Chondrocyte (in vitro differentiated cells): Measurements from ENCODE around the gene PRB4. TPM values are rescaled to one million over a fixed set of nuclear protein-coding genes. Genes with fewer than 3 reads are reported as not detected.

Experiments used
- DNase-seq: peaks from one replicate; pipeline ENCODE4 v3.0.0; 2021; ENCODE audit warnings: mixed read lengths, low spot score
- H3K27ac Mint-ChIP-seq: one replicate; pipeline ENCODE4 v1.8.0; 2021; ENCODE audit warnings: mild to moderate bottlenecking, moderate library complexity, mixed read lengths; ENCODE audit not compliant: unreplicated experiment
- H3K27me3 Mint-ChIP-seq: 2 replicates; pipeline ENCODE4 v1.8.0; 2021; ENCODE audit warnings: low read depth, mixed read lengths
- H3K36me3 Mint-ChIP-seq: 2 replicates; pipeline ENCODE4 v1.8.0; 2021; ENCODE audit warnings: low read depth, mixed read lengths
- H3K4me1 Mint-ChIP-seq: 2 replicates; pipeline ENCODE4 v1.8.0; 2021; ENCODE audit warnings: low read depth, mild to moderate bottlenecking, mixed read lengths
- H3K4me3 Mint-ChIP-seq: one replicate; pipeline ENCODE4 v1.8.0; 2021; ENCODE audit warnings: mild to moderate bottlenecking, moderate library complexity, mixed read lengths; ENCODE audit not compliant: unreplicated experiment
- H3K9me3 Mint-ChIP-seq: 2 replicates; pipeline ENCODE4 v1.8.0; 2021; ENCODE audit warnings: low read depth, mixed read lengths
- total RNA-seq: library from RNA; stranded (reverse); gene quantifications from 3 replicates; pipeline ENCODE4 v1.2.1, GENCODE V29; 2021
- TF ChIP-seq, protein P1 (sequence below): fragments of 200-600 bp; sonication (generic); IDR thresholded peaks from 2 replicates; pipeline ENCODE4 v1.5.0; 2021; ENCODE audit warnings: antibody characterized with exemption, mild to moderate bottlenecking, moderate library complexity

Gene PRB4
- total RNA-seq, 1 donor from 2014 or later: not detected

DNA sequence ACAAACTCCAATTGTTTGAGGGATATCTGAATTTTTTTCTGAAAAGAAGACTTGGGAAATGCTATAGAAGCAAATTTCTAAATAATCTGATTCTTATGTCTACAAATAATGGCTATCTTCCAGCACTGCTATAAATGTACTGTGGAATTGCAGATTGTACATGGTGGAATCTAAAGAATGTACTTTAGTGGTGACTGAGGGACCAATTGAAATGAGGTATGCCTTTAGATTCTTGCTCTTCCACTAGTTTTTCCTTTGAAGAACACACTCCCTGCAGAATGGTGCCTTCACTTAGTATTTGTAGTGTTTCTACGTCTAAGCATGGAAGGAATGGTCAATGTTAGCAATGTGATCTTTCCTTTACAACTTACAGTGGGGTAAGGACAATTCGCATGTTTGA lies 11.7 kb upstream of the PRB4 start:
- TF ChIP-seq, protein P1, sequence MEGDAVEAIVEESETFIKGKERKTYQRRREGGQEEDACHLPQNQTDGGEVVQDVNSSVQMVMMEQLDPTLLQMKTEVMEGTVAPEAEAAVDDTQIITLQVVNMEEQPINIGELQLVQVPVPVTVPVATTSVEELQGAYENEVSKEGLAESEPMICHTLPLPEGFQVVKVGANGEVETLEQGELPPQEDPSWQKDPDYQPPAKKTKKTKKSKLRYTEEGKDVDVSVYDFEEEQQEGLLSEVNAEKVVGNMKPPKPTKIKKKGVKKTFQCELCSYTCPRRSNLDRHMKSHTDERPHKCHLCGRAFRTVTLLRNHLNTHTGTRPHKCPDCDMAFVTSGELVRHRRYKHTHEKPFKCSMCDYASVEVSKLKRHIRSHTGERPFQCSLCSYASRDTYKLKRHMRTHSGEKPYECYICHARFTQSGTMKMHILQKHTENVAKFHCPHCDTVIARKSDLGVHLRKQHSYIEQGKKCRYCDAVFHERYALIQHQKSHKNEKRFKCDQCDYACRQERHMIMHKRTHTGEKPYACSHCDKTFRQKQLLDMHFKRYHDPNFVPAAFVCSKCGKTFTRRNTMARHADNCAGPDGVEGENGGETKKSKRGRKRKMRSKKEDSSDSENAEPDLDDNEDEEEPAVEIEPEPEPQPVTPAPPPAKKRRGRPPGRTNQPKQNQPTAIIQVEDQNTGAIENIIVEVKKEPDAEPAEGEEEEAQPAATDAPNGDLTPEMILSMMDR: no peak
- no peak overlapping the region for H3K27ac Mint-ChIP-seq
- no peak overlapping the region for H3K4me3 Mint-ChIP-seq
- no peak for DNase-seq
- H3K4me1 Mint-ChIP-seq: peaks cover 13% of the 10 kb centered on the region
- no peaks in the 10 kb centered on the region for H3K27me3 Mint-ChIP-seq
- H3K36me3 Mint-ChIP-seq: peaks cover 2% of the 10 kb centered on the region
- H3K9me3 Mint-ChIP-seq: peaks cover 13% of the 10 kb centered on the region

GRCh38 chr12:11307143-11307542 lies 3.1 kb downstream of the PRB4 start:
- H3K27me3 Mint-ChIP-seq: no peaks in the 10 kb centered on the region
- no peak for DNase-seq
- peaks cover 2% of the 10 kb centered on the region for H3K36me3 Mint-ChIP-seq
- peaks cover 13% of the 10 kb centered on the region for H3K9me3 Mint-ChIP-seq
- H3K4me3 Mint-ChIP-seq: no peak overlapping the region
- TF ChIP-seq, protein P1: no peak
- peaks cover 7% of the 10 kb centered on the region for H3K4me1 Mint-ChIP-seq
- no peak overlapping the region for H3K27ac Mint-ChIP-seq

DNA sequence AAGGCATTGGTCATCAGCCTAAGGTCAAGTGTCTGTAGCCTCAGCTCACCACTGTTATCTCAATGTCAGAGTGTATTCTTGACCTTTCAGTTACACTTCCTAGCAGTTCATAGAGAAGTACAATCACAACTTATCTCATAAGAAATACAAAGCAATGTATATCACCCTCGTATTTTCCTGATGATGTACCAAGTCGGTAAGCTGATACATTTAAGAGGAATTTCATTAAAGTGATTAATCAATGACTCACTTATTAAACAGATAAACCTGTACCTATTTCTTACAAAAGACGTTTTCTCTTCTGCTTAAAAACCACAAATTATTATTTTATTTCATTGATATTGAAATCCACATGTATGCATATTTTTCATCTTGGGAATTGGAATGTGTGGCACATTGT lies 36.8 kb downstream of the PRB4 start:
- Mint-ChIP-seq H3K27me3 (no peaks in the 10 kb centered on the region), H3K9me3 (no peaks in the 10 kb centered on the region), H3K4me1 (no peaks in the 10 kb centered on the region), H3K4me3 (no peak overlapping the region), H3K27ac (no peak overlapping the region), H3K36me3 (no peaks in the 10 kb centered on the region)
- no peak for DNase-seq
- TF ChIP-seq, protein P1: no peak

- DNase-seq: no peak
- Mint-ChIP-seq H3K4me1 (no peaks in the 10 kb centered on the region), H3K36me3 (no peaks in the 10 kb centered on the region), H3K27me3 (no peaks in the 10 kb centered on the region), H3K4me3 (no peak within 1 kb of the TSS), H3K27ac (no peak within 1 kb of the TSS), H3K9me3 (no peaks in the 10 kb centered on the region)
- TF ChIP-seq, protein P1: no peak
These were observed 40.6 kb downstream of the PRB4 start, which contains the start of gene PRB3 for GRCh38 chr12:11269607-11270006. Gene PRB3, minus strand, starts transcription at chr12:11269707. Its CDS starts 38 bp downstream, at chr12:11269669.

- H3K36me3 Mint-ChIP-seq: no peaks in the 10 kb centered on the region
- H3K27me3 Mint-ChIP-seq: no peaks in the 10 kb centered on the region
- peaks cover 30% of the 10 kb centered on the region for H3K9me3 Mint-ChIP-seq
- no peak for DNase-seq
- H3K4me3 Mint-ChIP-seq: no peak overlapping the region
- H3K27ac Mint-ChIP-seq: no peak overlapping the region
- H3K4me1 Mint-ChIP-seq: no peaks in the 10 kb centered on the region
- TF ChIP-seq, protein P1: no peak
These were observed 45.7 kb downstream of the PRB4 start for GRCh38 chr12:11264501-11264900.

Other genes starting within 250 kb of the PRB4 start
- 0.51 to 1.1 TPM (median 0.70 TPM) in 3 replicates for gene TAS2R46, start 248.1 kb downstream of the PRB4 start, total RNA-seq
- gene TAS2R43, start 218.1 kb downstream of the PRB4 start, total RNA-seq: 0.22 to 0.44 TPM in 2 of 3 replicates, not detected in the other
- gene TAS2R30, start 175.8 kb downstream of the PRB4 start, total RNA-seq: 1.1 to 2.8 TPM (median 1.2 TPM) in 3 replicates
- 11.8 to 15.8 TPM (median 12.2 TPM) in 3 replicates for gene SMIM10L1, start 139.2 kb downstream of the PRB4 start, total RNA-seq
- gene TAS2R42, start 123.5 kb downstream of the PRB4 start, total RNA-seq: not detected in 3 replicates
- gene PRB3, start 40.7 kb downstream of the PRB4 start, total RNA-seq: not detected in 3 replicates
- not detected in 3 replicates for gene PRB2, start 85.1 kb upstream of the PRB4 start, total RNA-seq